NCI-H146 (cell line): ENCODE results near the gene NKAPD1.
"Not testable (repeated sequence)": the region's sequence is repeated elsewhere in the genome, so short reads cannot be mapped to it uniquely, and the experiment has no call there.

Experiments
- DNase-seq: peaks from one replicate; lab custom pipeline; 2025; lab: John Stamatoyannopoulos, UW

Gene NKAPD1

DNA sequence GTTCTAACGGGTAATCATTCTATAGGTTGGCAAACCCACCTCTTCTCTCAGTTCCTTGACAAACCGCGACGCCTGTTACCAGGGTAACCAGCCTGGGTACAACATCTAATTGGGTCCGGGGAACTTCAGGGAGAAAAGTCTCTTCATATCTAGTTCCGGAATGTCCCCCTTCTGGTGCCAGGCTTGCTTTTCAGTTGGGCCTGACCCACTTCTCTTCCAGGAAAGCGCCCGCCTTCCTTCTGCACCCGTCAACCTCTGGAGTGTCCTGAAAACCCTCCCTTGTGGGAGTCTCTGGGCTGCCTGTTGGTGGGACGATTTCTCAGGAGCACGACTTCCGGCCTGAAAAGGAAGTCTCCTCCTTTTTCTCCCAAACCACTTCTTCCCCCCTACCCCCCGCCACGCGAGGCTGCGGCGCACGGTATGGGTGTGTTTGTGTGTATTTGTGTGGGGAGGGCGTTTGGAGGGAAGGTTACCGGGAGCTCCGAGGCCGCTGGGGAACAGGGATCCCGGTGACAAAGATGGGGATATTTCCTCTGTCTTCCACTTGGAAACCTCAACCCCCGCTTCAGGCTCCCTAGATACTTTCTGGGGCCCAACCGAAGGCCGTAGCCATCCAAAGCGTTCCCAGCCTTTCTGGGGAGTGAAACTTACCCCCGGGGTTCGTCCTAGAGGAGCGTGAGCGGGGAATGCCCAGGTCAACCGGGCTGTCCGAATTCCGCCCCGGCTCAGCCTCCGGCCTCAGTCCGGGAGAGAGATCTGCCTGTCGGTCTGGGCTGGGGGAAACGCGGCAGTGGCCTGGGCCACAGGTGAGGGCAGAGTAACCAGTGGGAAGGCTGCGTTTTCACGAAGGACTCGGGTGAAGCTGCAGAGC lies at the start of gene NKAPD1, which contains the start of gene PIH1D2:
TSS of gene NKAPD1 (plus strand) at position 359 of the 871 bp plus-strand sequence. CDS start 1,276 bp downstream, outside the sequence.
TSS of gene PIH1D2 (minus strand) at position 77 of the 871 bp plus-strand sequence. CDS start 843 bp downstream, outside the sequence.
- DNase-seq: peak; percentile 87

- peak; percentile 90 for DNase-seq
These were observed 49.1 kb upstream of the NKAPD1 start, which contains the start of gene DLAT for GRCh38 chr11:112024773-112025678. Gene DLAT (plus strand): TSS chr11:112025408. CDS start chr11:112025473, 65 bp downstream.

- no peak for DNase-seq
These were observed 48.4 kb upstream of the NKAPD1 start for GRCh38 chr11:112025707-112026106.

GRCh38 chr11:112026784-112027410 lies 47.2 kb upstream of the NKAPD1 start:
- not testable (repeated sequence) for DNase-seq

- DNase-seq: no peak
These were observed 44.6 kb upstream of the NKAPD1 start for GRCh38 chr11:112029460-112029859.

- DNase-seq: no peak
These were observed 40.2 kb upstream of the NKAPD1 start for GRCh38 chr11:112033902-112034301.

GRCh38 chr11:112037527-112037926 lies 36.6 kb upstream of the NKAPD1 start:
- no peak for DNase-seq

DNA sequence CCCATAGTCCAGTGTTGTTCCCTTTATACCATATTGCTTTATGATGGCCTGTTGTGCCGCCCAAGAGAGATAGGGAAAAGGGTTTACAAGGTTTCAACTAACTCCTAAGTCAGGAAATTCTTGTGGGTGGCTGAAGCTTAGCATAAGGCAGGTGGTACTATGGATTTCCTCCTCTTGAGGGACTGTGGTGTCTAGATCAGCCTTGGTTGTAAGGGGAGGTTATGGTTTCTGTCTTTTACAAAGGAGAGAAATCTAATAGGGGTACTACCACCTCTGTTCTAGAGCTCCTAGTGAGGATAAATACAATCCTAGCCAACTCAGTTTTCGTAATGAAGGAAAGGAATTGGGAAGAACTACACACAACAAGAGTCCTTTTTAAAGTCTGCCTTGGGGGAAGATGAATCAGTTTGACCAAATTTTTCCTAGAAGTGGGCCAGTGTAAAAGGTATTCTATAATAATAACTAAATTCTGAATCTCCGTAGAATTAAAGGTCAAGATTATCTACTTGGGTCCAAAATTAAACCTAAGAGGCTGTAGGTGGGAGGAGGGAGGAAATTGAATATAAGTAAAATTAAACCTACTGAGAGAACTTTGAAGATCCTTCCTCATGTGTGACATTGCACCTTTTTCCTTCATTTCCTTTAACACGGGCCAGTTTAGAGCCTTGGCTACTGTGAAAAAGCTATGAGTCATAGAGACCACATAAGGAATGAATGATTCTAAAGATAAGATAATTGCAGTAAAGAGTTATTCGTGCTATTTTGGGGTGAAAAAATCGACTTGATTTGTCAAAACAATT lies 31.7 kb upstream of the NKAPD1 start:
- no peak for DNase-seq

DNA sequence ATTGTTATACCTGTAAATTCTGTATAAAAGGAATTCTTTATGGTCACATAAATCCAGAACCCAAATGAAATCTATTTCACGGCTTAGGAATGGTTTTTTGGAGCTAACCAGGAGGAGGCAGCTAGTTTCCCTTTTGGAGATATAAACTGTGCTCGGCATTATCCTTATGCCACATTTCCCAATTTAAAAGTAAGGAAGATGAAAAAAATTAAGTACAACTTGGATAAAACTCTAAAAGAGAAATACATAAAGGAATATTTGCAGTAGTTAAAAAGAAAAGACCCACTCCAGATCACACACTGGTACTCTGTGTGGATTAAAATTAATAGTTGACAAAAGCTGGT lies 31.2 kb upstream of the NKAPD1 start:
- DNase-seq: no peak

DNA sequence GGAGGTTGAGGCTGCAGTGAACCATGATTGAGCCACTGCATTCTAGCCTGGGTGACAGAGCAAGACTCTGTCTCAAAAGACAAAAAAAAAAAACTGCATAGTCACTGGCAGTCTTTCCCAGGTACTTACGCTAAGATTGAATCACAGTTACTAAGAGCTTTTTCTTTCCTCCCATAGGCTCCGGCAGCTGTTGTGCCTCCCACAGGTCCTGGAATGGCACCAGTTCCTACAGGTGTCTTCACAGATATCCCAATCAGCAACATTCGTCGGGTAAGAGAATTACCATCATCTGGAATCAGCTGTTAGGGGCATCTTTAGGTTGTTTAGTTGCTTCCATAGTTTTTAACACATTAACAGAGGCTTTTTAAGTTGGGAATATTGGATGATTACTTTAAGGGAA lies 29.1 kb upstream of the NKAPD1 start:
- DNase-seq: no peak

DNA sequence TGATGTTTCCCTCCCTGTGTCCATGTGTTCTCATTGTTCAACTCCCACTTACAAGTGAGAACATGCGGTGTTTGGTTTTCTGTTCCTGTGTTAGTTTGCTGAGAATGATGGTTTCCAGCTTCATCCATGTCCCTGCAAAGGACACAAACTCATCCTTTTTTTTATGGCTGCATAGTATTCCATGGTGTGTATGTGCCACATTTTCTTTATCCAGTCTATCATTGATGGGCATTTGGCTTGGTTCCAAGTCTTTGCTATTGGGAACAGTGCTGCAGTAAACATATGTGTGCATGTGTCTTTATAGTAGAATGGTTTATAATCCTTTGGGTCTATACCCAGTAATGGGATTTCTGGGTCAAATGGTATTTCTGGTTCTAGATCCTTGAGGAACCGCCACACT lies 27.5 kb upstream of the NKAPD1 start:
- DNase-seq: not testable (repeated sequence)

GRCh38 chr11:112048256-112048655 lies 25.8 kb upstream of the NKAPD1 start:
- DNase-seq: not testable (repeated sequence)

- no peak for DNase-seq
These were observed 24.3 kb upstream of the NKAPD1 start for GRCh38 chr11:112049777-112050176.

DNA sequence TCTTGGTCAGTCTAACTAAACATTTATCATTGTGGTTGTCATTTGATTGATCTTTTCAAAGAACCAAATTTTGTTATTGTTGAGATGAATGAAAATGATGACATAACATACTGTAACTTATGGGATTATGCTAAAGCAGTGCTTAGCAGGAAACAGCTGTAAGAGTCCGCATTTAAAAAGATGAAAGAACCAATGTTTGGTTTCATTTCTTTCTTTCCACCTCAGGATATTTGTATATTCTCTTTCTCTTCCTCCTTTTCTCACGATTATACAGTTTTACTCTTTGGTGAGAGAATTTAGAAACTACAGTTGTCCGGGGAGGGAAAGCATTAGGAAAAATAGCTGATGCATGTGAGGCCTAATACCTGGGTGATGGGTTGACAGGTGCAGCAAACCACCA lies 23.4 kb upstream of the NKAPD1 start:
- DNase-seq: no peak

- DNase-seq: no peak
These were observed 22.3 kb upstream of the NKAPD1 start for GRCh38 chr11:112051768-112052167.

- DNase-seq: no peak
These were observed 16.9 kb upstream of the NKAPD1 start for GRCh38 chr11:112057170-112057569.

DNA sequence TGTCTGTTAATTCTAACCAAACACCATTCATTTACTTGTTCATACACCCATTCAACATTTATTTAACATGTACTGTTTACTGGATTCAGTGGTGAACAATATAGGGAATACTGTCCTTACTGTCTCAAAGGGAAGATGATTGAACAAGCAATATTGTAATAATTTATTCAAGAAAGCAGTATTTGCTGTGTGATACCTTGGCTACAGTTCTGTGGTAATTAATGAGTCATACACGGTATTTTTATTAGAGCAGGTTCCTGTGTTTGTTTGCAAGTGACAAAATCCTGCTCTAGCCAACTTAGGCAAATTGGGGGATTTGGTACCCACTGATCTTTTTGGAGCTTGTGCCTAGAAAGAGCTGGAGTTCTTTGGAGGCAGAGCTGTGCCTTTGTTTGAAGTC lies 16.0 kb upstream of the NKAPD1 start:
- DNase-seq: no peak

- DNase-seq: no peak
These were observed 11.2 kb upstream of the NKAPD1 start for GRCh38 chr11:112062923-112063322.

DNA sequence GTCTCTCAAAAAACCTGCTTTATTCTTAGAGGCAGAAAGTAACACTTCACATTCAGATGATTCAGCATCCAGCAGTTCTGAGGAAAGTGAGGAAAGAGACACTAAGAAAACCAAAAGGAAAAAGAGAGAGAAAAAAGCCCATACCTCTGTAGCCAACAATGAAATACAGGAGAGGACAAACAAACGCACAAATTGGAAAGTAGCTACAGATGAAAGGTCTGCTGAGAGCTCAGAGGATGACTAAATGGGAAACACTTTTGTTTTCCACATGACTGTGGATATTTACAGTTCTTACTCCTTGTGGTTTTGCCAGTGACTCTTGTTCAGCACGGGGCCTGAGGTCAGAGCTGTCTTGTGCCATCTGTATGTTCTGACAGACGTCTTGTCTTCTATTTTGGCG lies 8.6 kb downstream of the NKAPD1 start:
- no peak for DNase-seq

GRCh38 chr11:112085822-112086421 lies 11.8 kb downstream of the NKAPD1 start:
- peak; percentile 47 for DNase-seq
